Activated CD4-positive, alpha-beta T cell treated with anti-CD3 and anti-CD28 coated beads for 36 hours (primary cell): ENCODE data around the gene TP53BP1. TPM values are rescaled to one million over a fixed set of nuclear protein-coding genes. Genes with fewer than 3 reads are reported as not detected.
"Not testable (repeated sequence)": the region's sequence is repeated elsewhere in the genome, so short reads cannot be mapped to it uniquely, and the experiment has no call there.

Experiments
- ATAC-seq: fragments of 200-7000 bp; cut with Tn5 transposase; one replicate; pipeline ENCODE4 v1.10.0; 2021; ENCODE audit warnings: mild to moderate bottlenecking, moderate library complexity
- CTCF ChIA-PET: fragments of 350-600 bp; sonication (Branson Sonifier 250); formaldehyde crosslinking; loops from one replicate; lab custom pipeline; 2021; ENCODE audit warnings: antibody characterized with exemption; lab: Charles Lee
- POLR2A ChIA-PET: fragments of 350-600 bp; sonication (Branson Sonifier 250); formaldehyde crosslinking; loops from one replicate; lab custom pipeline; 2021; ENCODE audit warnings: antibody characterized with exemption, inconsistent platforms; lab: Charles Lee
- DNase-seq: peaks from one replicate; pipeline ENCODE4 v3.0.0-alpha.2; 2020
- H3K27ac Mint-ChIP-seq: one replicate; pipeline ENCODE4 v1.8.0; 2021; ENCODE audit warnings: mixed read lengths
- H3K27me3 Mint-ChIP-seq: one replicate; pipeline ENCODE4 v1.8.0; 2021; ENCODE audit warnings: mixed read lengths
- H3K36me3 Mint-ChIP-seq: one replicate; pipeline ENCODE4 v1.8.0; 2021; ENCODE audit warnings: low read depth, mixed read lengths
- H3K4me1 Mint-ChIP-seq: one replicate; pipeline ENCODE4 v1.8.0; 2021; ENCODE audit warnings: mixed read lengths
- H3K4me3 Mint-ChIP-seq: one replicate; pipeline ENCODE4 v1.8.0; 2021; ENCODE audit warnings: mild to moderate bottlenecking, moderate library complexity, mixed read lengths
- H3K9me3 Mint-ChIP-seq: one replicate; pipeline ENCODE4 v1.8.0; 2021; ENCODE audit warnings: low read depth, mixed read lengths
- intact Hi-C, 2 experiments: fragments of 100-400 bp; cut with DNase I in 1 of 2; cut with micrococcal nuclease in 1 of 2; formaldehyde crosslinking; loops; one replicate each; pipeline versions ENCODE4 v1.14.2 to v1.15.1; 2022 to 2024; cut with DNase I, micrococcal nuclease
- total RNA-seq, 2 experiments: library from RNA; stranded (reverse); gene quantifications; one replicate each; pipeline ENCODE4 v1.2.3, GENCODE V29; 2021

TP53BP1 gene, protein sequence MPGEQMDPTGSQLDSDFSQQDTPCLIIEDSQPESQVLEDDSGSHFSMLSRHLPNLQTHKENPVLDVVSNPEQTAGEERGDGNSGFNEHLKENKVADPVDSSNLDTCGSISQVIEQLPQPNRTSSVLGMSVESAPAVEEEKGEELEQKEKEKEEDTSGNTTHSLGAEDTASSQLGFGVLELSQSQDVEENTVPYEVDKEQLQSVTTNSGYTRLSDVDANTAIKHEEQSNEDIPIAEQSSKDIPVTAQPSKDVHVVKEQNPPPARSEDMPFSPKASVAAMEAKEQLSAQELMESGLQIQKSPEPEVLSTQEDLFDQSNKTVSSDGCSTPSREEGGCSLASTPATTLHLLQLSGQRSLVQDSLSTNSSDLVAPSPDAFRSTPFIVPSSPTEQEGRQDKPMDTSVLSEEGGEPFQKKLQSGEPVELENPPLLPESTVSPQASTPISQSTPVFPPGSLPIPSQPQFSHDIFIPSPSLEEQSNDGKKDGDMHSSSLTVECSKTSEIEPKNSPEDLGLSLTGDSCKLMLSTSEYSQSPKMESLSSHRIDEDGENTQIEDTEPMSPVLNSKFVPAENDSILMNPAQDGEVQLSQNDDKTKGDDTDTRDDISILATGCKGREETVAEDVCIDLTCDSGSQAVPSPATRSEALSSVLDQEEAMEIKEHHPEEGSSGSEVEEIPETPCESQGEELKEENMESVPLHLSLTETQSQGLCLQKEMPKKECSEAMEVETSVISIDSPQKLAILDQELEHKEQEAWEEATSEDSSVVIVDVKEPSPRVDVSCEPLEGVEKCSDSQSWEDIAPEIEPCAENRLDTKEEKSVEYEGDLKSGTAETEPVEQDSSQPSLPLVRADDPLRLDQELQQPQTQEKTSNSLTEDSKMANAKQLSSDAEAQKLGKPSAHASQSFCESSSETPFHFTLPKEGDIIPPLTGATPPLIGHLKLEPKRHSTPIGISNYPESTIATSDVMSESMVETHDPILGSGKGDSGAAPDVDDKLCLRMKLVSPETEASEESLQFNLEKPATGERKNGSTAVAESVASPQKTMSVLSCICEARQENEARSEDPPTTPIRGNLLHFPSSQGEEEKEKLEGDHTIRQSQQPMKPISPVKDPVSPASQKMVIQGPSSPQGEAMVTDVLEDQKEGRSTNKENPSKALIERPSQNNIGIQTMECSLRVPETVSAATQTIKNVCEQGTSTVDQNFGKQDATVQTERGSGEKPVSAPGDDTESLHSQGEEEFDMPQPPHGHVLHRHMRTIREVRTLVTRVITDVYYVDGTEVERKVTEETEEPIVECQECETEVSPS (N-terminal part only)
- total RNA-seq = 10 to 100 TPM; 22.4 to 23.9 TPM

GRCh38 chr15:43492673-43493601 lies at the start of gene TP53BP1:
Gene TP53BP1 (minus strand): TSS chr15:43493156. CDS start chr15:43493043, 113 bp downstream.
- no peaks in the 10 kb centered on the region for H3K9me3 Mint-ChIP-seq

DNA sequence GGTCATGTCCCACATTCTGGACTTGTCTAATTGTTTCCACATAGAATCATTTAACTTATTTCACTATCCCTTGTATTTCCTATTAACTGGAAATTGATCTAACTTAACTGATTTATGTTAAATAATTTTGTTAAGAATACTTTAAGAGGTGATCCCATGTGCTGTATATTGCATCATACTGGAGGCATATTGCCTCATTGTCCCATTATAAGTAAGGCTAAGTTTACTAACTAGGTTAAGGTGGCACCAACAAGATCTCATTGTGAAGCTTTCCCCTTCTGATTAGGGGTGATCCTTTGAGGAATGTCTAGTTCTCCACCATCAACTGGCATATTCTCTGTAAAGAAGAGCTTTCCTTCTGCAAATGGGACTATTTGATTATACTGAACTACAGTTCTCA lies 48.8 kb upstream of the TP53BP1 start:
- ChIA-PET POLR2A (no interaction called here), CTCF (no interaction called here)
- peaks cover 1% of the 10 kb centered on the region for H3K36me3 Mint-ChIP-seq
- DNase-seq = no peak
- peaks cover 4% of the 10 kb centered on the region for H3K4me1 Mint-ChIP-seq
- H3K27me3 Mint-ChIP-seq = no peaks in the 10 kb centered on the region
- peak overlapping the region; percentile 47 for H3K27ac Mint-ChIP-seq
- intact Hi-C loops = no loop called here
- H3K4me3 Mint-ChIP-seq = no peak overlapping the region
- no peak for ATAC-seq
- H3K9me3 Mint-ChIP-seq = no peaks in the 10 kb centered on the region

More at GRCh38 chr15:43492673-43493601, at the start of gene TP53BP1:
- DNase-seq = peak; percentile 98
- POLR2A ChIA-PET = interaction anchor here (0.7 to 1.3 kb wide), 2 partner anchors 13 to 18 kb away, joined by 3 to 6 read pairs; no protein-coding TSS in a partner anchor
- H3K4me1 Mint-ChIP-seq = peaks cover 30% of the 10 kb centered on the region
- peak within 1 kb of the TSS; percentile 81 for H3K4me3 Mint-ChIP-seq
- no peaks in the 10 kb centered on the region for H3K27me3 Mint-ChIP-seq
- peaks cover 23% of the 10 kb centered on the region for H3K36me3 Mint-ChIP-seq
- H3K27ac Mint-ChIP-seq = peak within 1 kb of the TSS; percentile 93
- peak; percentile 100 for ATAC-seq
- CTCF ChIA-PET = interaction anchor here (1.0 to 2.0 kb wide), 6 partner anchors 9 to 57 kb away, joined by 3 to 11 read pairs (median 4); no protein-coding TSS in a partner anchor
- intact Hi-C loops = loop anchor here (1.0 to 5.0 kb wide), 6 partner anchors 17 to 386 kb away; partner anchors contain the start of genes PDIA3 (in 2 of the 2), LCMT2 (in 1 of the 2) and UBR1 (in 1 of the 2)

DNA sequence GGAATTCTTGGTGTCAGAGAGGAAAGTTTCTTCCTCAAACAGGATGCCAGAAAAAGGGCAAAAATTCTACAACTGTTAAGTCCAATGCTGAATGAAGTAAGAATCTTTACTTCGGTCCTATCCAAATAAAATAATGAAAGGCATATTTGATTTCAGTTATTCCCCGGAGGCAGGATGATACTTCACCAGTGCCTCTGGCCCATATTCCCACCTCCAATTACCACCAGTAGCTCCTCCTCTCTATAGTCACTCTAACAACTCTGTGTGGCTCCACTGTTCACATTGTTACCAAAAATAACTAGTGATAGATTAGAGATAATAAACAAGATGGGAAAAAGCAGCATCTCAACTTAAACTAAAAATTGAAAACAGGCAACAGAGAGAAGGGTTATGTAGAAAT lies 45.1 kb upstream of the TP53BP1 start:
- no peak overlapping the region for H3K27ac Mint-ChIP-seq
- H3K4me3 Mint-ChIP-seq = no peak overlapping the region

GRCh38 chr15:43534897-43535296 lies 41.9 kb upstream of the TP53BP1 start:
- H3K4me3 Mint-ChIP-seq = no peak overlapping the region
- CTCF ChIA-PET = no interaction called here
- no peak for ATAC-seq
- no peak overlapping the region for H3K27ac Mint-ChIP-seq
- H3K9me3 Mint-ChIP-seq = no peaks in the 10 kb centered on the region
- no peaks in the 10 kb centered on the region for H3K36me3 Mint-ChIP-seq
- POLR2A ChIA-PET = no interaction called here
- H3K27me3 Mint-ChIP-seq = no peaks in the 10 kb centered on the region
- no peak for DNase-seq
- intact Hi-C loops = no loop called here
- H3K4me1 Mint-ChIP-seq = no peaks in the 10 kb centered on the region

More for the DNA sequence above, 45.1 kb upstream of the TP53BP1 start:
- H3K9me3 Mint-ChIP-seq = no peaks in the 10 kb centered on the region
- peaks cover 4% of the 10 kb centered on the region for H3K4me1 Mint-ChIP-seq
- ATAC-seq (no peak), DNase-seq (no peak)
- no peaks in the 10 kb centered on the region for H3K36me3 Mint-ChIP-seq
- no peaks in the 10 kb centered on the region for H3K27me3 Mint-ChIP-seq
- ChIA-PET CTCF (no interaction called here), POLR2A (no interaction called here)
- intact Hi-C loops = no loop called here

DNA sequence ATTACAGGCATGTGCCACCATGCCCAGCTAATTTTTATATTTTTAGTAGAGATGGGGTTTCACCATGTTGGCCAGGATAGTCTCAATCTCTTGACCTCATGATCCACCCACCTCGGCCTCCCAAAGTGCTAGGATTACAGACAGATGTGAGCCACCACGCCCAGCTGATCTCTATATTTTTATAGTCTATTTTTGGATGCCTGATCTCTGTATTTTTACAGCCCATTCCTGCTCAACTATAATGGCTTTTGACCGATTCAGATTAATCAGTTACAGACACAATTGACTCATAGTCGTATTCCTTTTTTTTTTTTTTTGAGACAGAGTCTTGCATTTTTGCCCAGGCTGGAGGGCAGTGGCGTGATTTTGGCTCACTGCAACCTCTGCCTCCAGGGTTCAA lies 39.9 kb upstream of the TP53BP1 start:
- intact Hi-C loops, H3K36me3 Mint-ChIP-seq, ATAC-seq, POLR2A ChIA-PET, H3K9me3 Mint-ChIP-seq, H3K4me3 Mint-ChIP-seq, H3K27me3 Mint-ChIP-seq, H3K4me1 Mint-ChIP-seq, CTCF ChIA-PET, DNase-seq, H3K27ac Mint-ChIP-seq: not testable (repeated sequence)

- CTCF ChIA-PET = no interaction called here
- POLR2A ChIA-PET = no interaction called here
- ATAC-seq = no peak
- Mint-ChIP-seq H3K9me3 (no peaks in the 10 kb centered on the region), H3K27me3 (no peaks in the 10 kb centered on the region), H3K36me3 (no peaks in the 10 kb centered on the region), H3K27ac (no peak overlapping the region), H3K4me3 (no peak overlapping the region), H3K4me1 (no peaks in the 10 kb centered on the region)
- intact Hi-C loops = no loop called here
- no peak for DNase-seq
These were observed 38.2 kb upstream of the TP53BP1 start for GRCh38 chr15:43531018-43531670.

- DNase-seq (no peak), ATAC-seq (no peak)
- H3K27me3 Mint-ChIP-seq = no peaks in the 10 kb centered on the region
- H3K4me3 Mint-ChIP-seq = no peak overlapping the region
- intact Hi-C loops = no loop called here
- ChIA-PET POLR2A (no interaction called here), CTCF (interaction anchor here (0.6 kb wide), 1 partner anchor 88 kb away, joined by 3 read pairs; no protein-coding TSS in a partner anchor)
- H3K27ac Mint-ChIP-seq = no peak overlapping the region
- peaks cover 8% of the 10 kb centered on the region for H3K4me1 Mint-ChIP-seq
- H3K9me3 Mint-ChIP-seq = no peaks in the 10 kb centered on the region
- no peaks in the 10 kb centered on the region for H3K36me3 Mint-ChIP-seq
These were observed 36.8 kb upstream of the TP53BP1 start for GRCh38 chr15:43529587-43530345.

DNA sequence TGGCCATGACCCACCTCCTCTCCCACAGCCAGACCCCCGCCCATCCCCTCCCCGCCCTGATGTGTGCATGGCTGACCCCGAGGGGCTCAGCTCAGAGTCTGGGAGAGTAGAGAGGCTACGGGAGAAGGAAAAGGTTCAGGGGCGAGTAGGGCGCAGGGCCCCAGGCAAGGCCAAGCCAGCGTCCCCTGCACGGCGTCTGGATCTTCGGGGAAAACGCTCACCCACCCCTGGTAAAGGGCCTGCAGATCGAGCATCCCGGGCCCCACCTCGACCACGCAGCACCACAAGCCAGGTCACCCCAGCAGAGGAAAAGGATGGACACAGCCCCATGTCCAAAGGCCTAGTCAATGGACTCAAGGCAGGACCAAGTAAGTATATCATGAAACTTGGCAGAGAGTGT lies 36.2 kb upstream of the TP53BP1 start:
- Mint-ChIP-seq H3K27me3 (no peaks in the 10 kb centered on the region), H3K36me3 (no peaks in the 10 kb centered on the region), H3K27ac (no peak overlapping the region), H3K9me3 (no peaks in the 10 kb centered on the region), H3K4me3 (no peak overlapping the region), H3K4me1 (peaks cover 12% of the 10 kb centered on the region)
- no peak for DNase-seq
- ChIA-PET CTCF (no interaction called here), POLR2A (no interaction called here)
- ATAC-seq = no peak
- intact Hi-C loops = no loop called here

DNA sequence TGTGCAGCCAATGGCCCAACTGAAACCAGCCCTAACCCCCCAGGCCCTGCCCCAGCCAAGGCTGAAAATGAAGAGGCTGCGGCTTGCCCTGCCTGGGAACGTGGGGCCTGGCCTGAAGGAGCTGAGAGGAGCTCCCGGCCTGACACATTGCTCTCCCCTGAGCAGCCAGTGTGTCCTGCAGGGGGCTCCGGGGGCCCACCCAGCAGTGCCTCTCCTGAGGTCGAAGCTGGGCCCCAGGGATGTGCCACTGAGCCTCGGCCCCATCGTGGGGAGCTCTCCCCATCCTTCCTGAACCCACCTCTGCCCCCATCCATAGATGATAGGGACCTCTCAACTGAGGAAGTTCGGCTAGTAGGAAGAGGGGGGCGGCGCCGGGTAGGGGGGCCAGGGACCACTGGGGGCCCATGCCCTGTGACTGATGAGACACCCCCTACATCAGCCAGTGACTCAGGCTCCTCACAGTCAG lies 35.6 kb upstream of the TP53BP1 start:
- no peak for ATAC-seq
- H3K9me3 Mint-ChIP-seq = no peaks in the 10 kb centered on the region
- no peaks in the 10 kb centered on the region for H3K36me3 Mint-ChIP-seq
- DNase-seq = no peak
- POLR2A ChIA-PET = interaction anchor here (0.6 kb wide), 1 partner anchor 502 kb away, joined by 3 read pairs; no protein-coding TSS in a partner anchor
- no peaks in the 10 kb centered on the region for H3K27me3 Mint-ChIP-seq
- peaks cover 12% of the 10 kb centered on the region for H3K4me1 Mint-ChIP-seq
- CTCF ChIA-PET = interaction anchor here (0.9 kb wide), 1 partner anchor 24 kb away, joined by 3 read pairs; no protein-coding TSS in a partner anchor
- no peak overlapping the region for H3K27ac Mint-ChIP-seq
- intact Hi-C loops = no loop called here
- no peak overlapping the region for H3K4me3 Mint-ChIP-seq
